H1 (cell line): ENCODE data around the gene KLHDC4. TPM values are rescaled to one million over a fixed set of nuclear protein-coding genes. Genes with fewer than 3 reads are reported as not detected.

Source experiments
- CTCF ChIA-PET: fragments of 300-600 bp; sonication (Branson Sonifier 250); formaldehyde crosslinking; loops from one replicate; lab custom pipeline; 2021; ENCODE audit not compliant: partially characterized antibody; lab: Charles Lee
- POLR2A ChIA-PET: fragments of 300-600 bp; sonication (Branson Sonifier 250); formaldehyde crosslinking; loops from one replicate; lab custom pipeline; 2021; ENCODE audit warnings: inconsistent platforms; ENCODE audit not compliant: partially characterized antibody; lab: Charles Lee
- DNase-seq, 2 experiments: peaks; one replicate each; pipeline versions ENCODE4 v3.0.0 to v3.0.0-alpha.2; 2010 to 2022; ENCODE audit warnings: low spot score in 2 of 2, low read depth in 1 of 2, mixed read lengths in 1 of 2
- FAIRE-seq: peaks from 2 replicates; lab custom pipeline; 2011; peaks lifted over from hg19 to GRCh38; lab: Jason Lieb, UNC
- H2AFZ ChIP-seq: 2 replicates; pipeline ENCODE4 v1.8.1; 2012; ENCODE audit warnings: low read length, inconsistent platforms
- H2AK5ac ChIP-seq: 2 replicates; pipeline ENCODE4 v1.6.1; 2013; ENCODE audit warnings: low read depth, low read length
- H2BK120ac ChIP-seq: replicated peaks from 2 replicates; pipeline ENCODE3; 2013; ENCODE audit warnings: low read depth, low read length, inconsistent platforms
- H2BK12ac ChIP-seq: 2 replicates; pipeline ENCODE4 v1.6.1; 2013; ENCODE audit warnings: low read depth, low read length
- H2BK15ac ChIP-seq: 2 replicates; pipeline ENCODE4 v1.6.1; 2013; ENCODE audit warnings: low read length
- H2BK20ac ChIP-seq: 2 replicates; pipeline ENCODE4 v1.6.1; 2013; ENCODE audit warnings: low read length
- H2BK5ac ChIP-seq: 2 replicates; pipeline ENCODE4 v1.6.1; 2013; ENCODE audit warnings: low read depth, low read length
- H3K14ac ChIP-seq: 2 replicates; pipeline ENCODE4 v1.6.1; 2013; ENCODE audit warnings: inconsistent platforms; ENCODE audit not compliant: insufficient read length
- H3K18ac ChIP-seq: 2 replicates; pipeline ENCODE4 v1.6.1; 2013; ENCODE audit warnings: low read length; ENCODE audit errors: extremely low read depth
- H3K23ac ChIP-seq: 2 replicates; pipeline ENCODE4 v1.6.1; 2013; ENCODE audit warnings: inconsistent platforms; ENCODE audit not compliant: insufficient read length
- H3K23me2 ChIP-seq: 2 replicates; pipeline ENCODE4 v1.6.1; 2013; ENCODE audit warnings: low read depth, low read length
- H3K27ac ChIP-seq: 2 replicates; pipeline ENCODE4 v1.6.1; 2011; ENCODE audit warnings: low read depth, low read length, inconsistent platforms
- H3K27me3 ChIP-seq, 4 experiments: replicated peaks in 1 of 4; 1 replicate in 1 of 4; 2 replicates in 3 of 4; pipeline versions ENCODE4 v1.6.1 to v1.8.1; 2011 to 2013; ENCODE audit warnings: low read length in 3 of 4, mild to moderate bottlenecking in 3 of 4, inconsistent platforms in 2 of 4, mixed read lengths in 2 of 4, moderate library complexity in 1 of 4; ENCODE audit not compliant: control insufficient read depth in 3 of 4, insufficient read depth in 3 of 4; ENCODE audit errors: extremely low read depth in 1 of 4
- H3K36me3 ChIP-seq, 4 experiments: 2 replicates each; pipeline versions ENCODE4 v1.6.1 to v1.8.1; 2011 to 2013; ENCODE audit warnings: mild to moderate bottlenecking in 4 of 4, low read length in 3 of 4, moderate library complexity in 2 of 4, control low read depth in 1 of 4, inconsistent platforms in 1 of 4; ENCODE audit not compliant: insufficient read depth in 4 of 4, control insufficient read depth in 2 of 4
- H3K4ac ChIP-seq: replicated peaks from 2 replicates; pipeline ENCODE3; 2013; ENCODE audit warnings: low read length, low read depth, mixed read lengths, inconsistent platforms; ENCODE audit not compliant: insufficient read length
- H3K4me1 ChIP-seq, 4 experiments: replicated peaks in 1 of 4; 1 replicate in 1 of 4; 2 replicates in 3 of 4; pipeline versions ENCODE4 v1.6.1 to v1.8.1; 2011 to 2013; ENCODE audit warnings: low read length in 3 of 4, inconsistent platforms in 2 of 4, mixed read lengths in 1 of 4; ENCODE audit not compliant: insufficient read depth in 4 of 4, control insufficient read depth in 3 of 4
- H3K4me2 ChIP-seq, 2 experiments: 2 replicates each; pipeline versions ENCODE4 v1.6.1 to v1.8.1; 2011 to 2013; ENCODE audit warnings: low read depth in 2 of 2, low read length in 2 of 2, control low read depth in 1 of 2, inconsistent platforms in 1 of 2, mild to moderate bottlenecking in 1 of 2; ENCODE audit not compliant: insufficient read depth in 1 of 2
- H3K4me3 ChIP-seq, 4 experiments: fragments of 200-600, 300-600 bp in 1 of 4; sonication (generic), shearing (Covaris generic), sonication (Bioruptor Twin) in 1 of 4; 2 replicates each; pipeline versions ENCODE4 v1.5.1 to v1.8.1; 2011 to 2016; ENCODE audit warnings: low read length in 4 of 4, low read depth in 3 of 4, control low read depth in 2 of 4, inconsistent platforms in 2 of 4, mild to moderate bottlenecking in 2 of 4, mixed read lengths in 1 of 4, moderate library complexity in 1 of 4; ENCODE audit not compliant: insufficient read depth in 2 of 4; ENCODE audit errors: extremely low read depth in 1 of 4
- H3K56ac ChIP-seq: replicated peaks from 2 replicates; pipeline ENCODE3; 2013; ENCODE audit warnings: low read depth, mild to moderate bottlenecking, mixed read lengths, low read length, inconsistent platforms; ENCODE audit not compliant: insufficient read length
- H3K79me1 ChIP-seq: 2 replicates; pipeline ENCODE4 v1.6.1; 2013; ENCODE audit warnings: low read depth, low read length, control low read depth
- H3K79me2 ChIP-seq, 2 experiments: 2 replicates each; pipeline versions ENCODE4 v1.6.1 to v1.8.1; 2012 to 2013; ENCODE audit warnings: low read length in 2 of 2, mild to moderate bottlenecking in 2 of 2, inconsistent platforms in 1 of 2; ENCODE audit not compliant: insufficient read depth in 2 of 2, control insufficient read depth in 1 of 2
- H3K9ac ChIP-seq, 4 experiments: replicated peaks in 1 of 4; 1 replicate in 1 of 4; 2 replicates in 3 of 4; pipeline versions ENCODE4 v1.6.1 to v1.8.1; 2011 to 2013; ENCODE audit warnings: low read depth in 3 of 4, low read length in 3 of 4, control low read depth in 2 of 4, mild to moderate bottlenecking in 2 of 4, moderate library complexity in 2 of 4, inconsistent platforms in 1 of 4; ENCODE audit errors: extremely low read depth in 1 of 4
- H3K9me3 ChIP-seq, 2 experiments: 2 replicates each; pipeline versions ENCODE4 v1.6.1 to v1.8.1; 2012 to 2013; ENCODE audit warnings: mild to moderate bottlenecking in 2 of 2, moderate library complexity in 2 of 2, control low read depth in 1 of 2, inconsistent platforms in 1 of 2, low read depth in 1 of 2, low read length in 1 of 2, mixed read lengths in 1 of 2; ENCODE audit not compliant: insufficient read depth in 2 of 2
- H4K20me1 ChIP-seq, 2 experiments: replicated peaks in 1 of 2; 2 replicates each; pipeline versions ENCODE3 to v1.8.1; 2011 to 2013; ENCODE audit warnings: inconsistent platforms in 2 of 2, low read length in 2 of 2, mild to moderate bottlenecking in 1 of 2; ENCODE audit not compliant: insufficient read depth in 2 of 2, control insufficient read depth in 1 of 2
- H4K5ac ChIP-seq: 2 replicates; pipeline ENCODE4 v1.6.1; 2013; ENCODE audit warnings: low read length, low read depth, mixed read lengths, inconsistent platforms; ENCODE audit not compliant: insufficient read length
- H4K8ac ChIP-seq: 2 replicates; pipeline ENCODE4 v1.8.0; 2013; ENCODE audit warnings: mild to moderate bottlenecking, moderate library complexity, low read length, inconsistent platforms; ENCODE audit not compliant: insufficient read depth; ENCODE audit errors: extremely low read depth
- H4K91ac ChIP-seq: replicated peaks from 2 replicates; pipeline ENCODE3; 2013; ENCODE audit warnings: low read length, mixed read lengths, inconsistent platforms; ENCODE audit not compliant: insufficient read length
- ASH2L ChIP-seq: fragments of 200-600, 300-600 bp; sonication (generic); IDR thresholded peaks from one replicate; pipeline ENCODE4 v1.7.1; 2017; ENCODE audit warnings: low read length
- CBX5 ChIP-seq: fragments of 300-800, 300-1000 bp; sonication (generic); IDR thresholded peaks from 2 replicates; pipeline ENCODE4 v1.7.1; 2016; ENCODE audit warnings: antibody characterized with exemption, low read length, low read depth
- CEBPB ChIP-seq: IDR thresholded peaks from 2 replicates; pipeline ENCODE4 v1.6.1; 2012; ENCODE audit warnings: low read depth, low read length
- CREB1 ChIP-seq: IDR thresholded peaks from 2 replicates; pipeline ENCODE4 v1.6.1; 2012; ENCODE audit warnings: inconsistent platforms
- EP300 ChIP-seq, 2 experiments: IDR thresholded peaks; 1 replicate in 1 of 2; 2 replicates in 1 of 2; pipeline ENCODE4 v1.6.1; 2011 to 2012; ENCODE audit warnings: low read depth in 2 of 2, low read length in 2 of 2, mild to moderate bottlenecking in 2 of 2, borderline replicate concordance in 1 of 2, inconsistent platforms in 1 of 2, moderate library complexity in 1 of 2
- GTF2F1 ChIP-seq: IDR thresholded peaks from 2 replicates; pipeline ENCODE4 v1.6.1; 2012; ENCODE audit warnings: low read depth, low read length, improper control_type of control experiment, borderline replicate concordance
- HDAC6 ChIP-seq: IDR thresholded peaks from one replicate; pipeline ENCODE4 v1.7.1; 2012; ENCODE audit warnings: low read depth, mild to moderate bottlenecking, inconsistent platforms, low read length, moderate library complexity
- NANOG ChIP-seq: IDR thresholded peaks from 2 replicates; pipeline ENCODE4 v1.6.1; 2011; ENCODE audit warnings: low read length, low read depth, mild to moderate bottlenecking, inconsistent platforms; ENCODE audit not compliant: insufficient read depth, poor library complexity, severe bottlenecking
- POLR2AphosphoS5 ChIP-seq: IDR thresholded peaks from 2 replicates; pipeline ENCODE4 v1.6.1; 2011; ENCODE audit warnings: low read depth, low read length
- RFX5 ChIP-seq: IDR thresholded peaks from 2 replicates; pipeline ENCODE4 v1.6.1; 2011; ENCODE audit warnings: low read depth, low read length, improper control_type of control experiment, borderline replicate concordance
- RXRA ChIP-seq: IDR thresholded peaks from 2 replicates; pipeline ENCODE4 v1.6.1; 2011; ENCODE audit warnings: low read depth, mild to moderate bottlenecking, low read length, moderate library complexity; ENCODE audit not compliant: insufficient read depth
- SP4 ChIP-seq: IDR thresholded peaks from 2 replicates; pipeline ENCODE4 v1.6.1; 2012; ENCODE audit warnings: low read length, inconsistent platforms
- YY1 ChIP-seq: IDR thresholded peaks from 2 replicates; pipeline ENCODE4 v1.6.1; 2011; ENCODE audit warnings: low read depth, mild to moderate bottlenecking, low read length
- WGBS, 2 experiments: shearing (Covaris generic) in 1 of 2; methylation state at CpG; one replicate each; pipeline versions ENCODE4 v1.1.6 to v1.1.7; 2013 to 2015; ENCODE audit warnings: low lambda C conversion rate in 2 of 2, mixed read lengths in 2 of 2, inconsistent platforms in 1 of 2, low coverage in 1 of 2, missing lambda C conversion rate in 1 of 2; ENCODE audit not compliant: insufficient replicate concordance in 2 of 2, insufficient coverage in 1 of 2, insufficient read length in 1 of 2; ENCODE audit errors: extremely low coverage in 1 of 2, missing lambda C conversion rate in 1 of 2; 5-methylcytosine and 5-hydroxymethylcytosine counted together
- polyA plus RNA-seq, 7 experiments: library from polyadenylated mRNA; depleted of rRNA in 3 of 7; stranded (reverse) in 5 of 7; unstranded in 2 of 7; fragments of >200 nt in 5 of 7; fragments of 200-250 nt in 2 of 7; gene quantifications; 1 replicate in 5 of 7; 2 replicates in 1 of 7; 4 replicates in 1 of 7; pipeline versions ENCODE4 v1.2.1 to v1.2.3, GENCODE V29; 2011 to 2013; ENCODE audit warnings: missing spikeins in 2 of 7, mixed read lengths in 2 of 7
- total RNA-seq: library from RNA; stranded (reverse); fragmentation: NEBNext Ultra II Directional; extraction: Animal tissue kit (Norgen Biotek cat#: 25700); gene quantifications from 2 replicates; pipeline ENCODE4 v1.2.1, GENCODE V29; 2021

The KLHDC4 gene
- total and polyA plus RNA-seq, 2 of the 8 experiments (the other 6 are each of a cell fraction or from before 2014, with no cell fraction given), result 23.7 to 63.9 TPM

GRCh38 chr16:87794485-87795078 lies 28.8 kb upstream of the KLHDC4 start:
- H3K79me1 ChIP-seq, result no peaks in the 10 kb centered on the region
- 84% methylated on average over 14 of the region's 14 CpGs; no CpG with 5 or more reads in 1 of the 2 experiments for WGBS, 2 experiments
- no peak overlapping the region for H3K56ac ChIP-seq
- no peaks in the 10 kb centered on the region for H3K36me3 ChIP-seq
- H3K23ac ChIP-seq, result no peak overlapping the region
- no peak overlapping the region for H2AK5ac ChIP-seq
- H3K14ac ChIP-seq, result no peak overlapping the region
- no peak overlapping the region for H4K91ac ChIP-seq
- no peak overlapping the region for H3K9ac ChIP-seq
- H2BK15ac ChIP-seq, result no peak overlapping the region
- no peaks in the 10 kb centered on the region for H3K79me2 ChIP-seq
- no peaks in the 10 kb centered on the region for H3K23me2 ChIP-seq
- H2BK5ac ChIP-seq, result no peak overlapping the region
- H3K4me1 ChIP-seq, result no peaks in the 10 kb centered on the region
- 0 out of 2 replicates have a peak overlapping the region, but pooled peaks have one; percentile 27 for H2BK12ac ChIP-seq
- H4K5ac ChIP-seq, result no peak overlapping the region
- no peak overlapping the region for H3K4me2 ChIP-seq
- H3K4me3 ChIP-seq, result no peak overlapping the region
- ChIA-PET CTCF (interaction anchor here (0.6 to 3.9 kb wide), 9 partner anchors 10 to 146 kb away, joined by 3 to 24 read pairs (median 4); no protein-coding TSS in a partner anchor), POLR2A (interaction anchor here (0.6 to 1.7 kb wide), 7 partner anchors 9 to 55 kb away, joined by 3 to 5 read pairs (median 3); no protein-coding TSS in a partner anchor)
- H4K20me1 ChIP-seq, result no peaks in the 10 kb centered on the region
- TF ChIP-seq NANOG (no peak), RXRA (no peak), GTF2F1 (no peak), CREB1 (no peak), POLR2AphosphoS5 (no peak), EP300 (IDR thresholded peaks at IDR 0.05; ENCODE audit: borderline replicate concordance in 1 of 2, low read depth in 2 of 2, low read length in 2 of 2) (no peak), CEBPB (no peak), ASH2L (no peak), RFX5 (no peak), YY1 (no peak), SP4 (no peak), CBX5 (no peak), HDAC6 (no peak)
- no peaks in the 10 kb centered on the region for H3K27me3 ChIP-seq
- H2AFZ ChIP-seq, result no peak overlapping the region
- H3K4ac ChIP-seq, result no peak overlapping the region
- H2BK120ac ChIP-seq, result no peak overlapping the region
- no peaks in the 10 kb centered on the region for H3K9me3 ChIP-seq
- DNase-seq (no peak), FAIRE-seq (no peak)
- H3K27ac ChIP-seq, result no peak overlapping the region
- no peak overlapping the region for H3K18ac ChIP-seq
- no peak overlapping the region; the same call in 1 of the 2 replicates for H4K8ac ChIP-seq
- H2BK20ac ChIP-seq, result no peak overlapping the region
